Measurements from ENCODE around the gene SRD5A3.

DNA sequence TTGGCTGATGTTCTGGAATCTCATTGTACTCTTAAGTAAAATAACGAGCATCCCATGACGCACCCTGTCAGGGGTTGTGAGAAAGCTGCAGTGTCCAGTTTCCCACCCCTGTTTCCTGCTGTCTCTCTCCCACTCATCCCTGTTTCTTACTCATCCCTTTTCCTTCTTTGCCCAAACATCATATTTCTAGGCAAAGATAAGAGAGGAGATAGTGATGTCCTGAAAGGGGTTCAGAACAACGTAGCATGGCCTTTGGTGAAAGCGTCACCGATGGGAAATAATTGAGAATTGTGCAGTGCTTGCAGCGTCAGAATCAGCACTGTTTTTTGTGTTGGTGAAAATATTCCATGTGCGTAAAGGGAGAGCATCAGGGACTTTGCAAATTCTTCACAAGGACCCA lies 26.2 kb downstream of the SRD5A3 start:
- no peak for TF ChIP-seq POLR2A (IDR thresholded peaks at IDR 0.05)
- TF ChIP-seq, protein P1, sequence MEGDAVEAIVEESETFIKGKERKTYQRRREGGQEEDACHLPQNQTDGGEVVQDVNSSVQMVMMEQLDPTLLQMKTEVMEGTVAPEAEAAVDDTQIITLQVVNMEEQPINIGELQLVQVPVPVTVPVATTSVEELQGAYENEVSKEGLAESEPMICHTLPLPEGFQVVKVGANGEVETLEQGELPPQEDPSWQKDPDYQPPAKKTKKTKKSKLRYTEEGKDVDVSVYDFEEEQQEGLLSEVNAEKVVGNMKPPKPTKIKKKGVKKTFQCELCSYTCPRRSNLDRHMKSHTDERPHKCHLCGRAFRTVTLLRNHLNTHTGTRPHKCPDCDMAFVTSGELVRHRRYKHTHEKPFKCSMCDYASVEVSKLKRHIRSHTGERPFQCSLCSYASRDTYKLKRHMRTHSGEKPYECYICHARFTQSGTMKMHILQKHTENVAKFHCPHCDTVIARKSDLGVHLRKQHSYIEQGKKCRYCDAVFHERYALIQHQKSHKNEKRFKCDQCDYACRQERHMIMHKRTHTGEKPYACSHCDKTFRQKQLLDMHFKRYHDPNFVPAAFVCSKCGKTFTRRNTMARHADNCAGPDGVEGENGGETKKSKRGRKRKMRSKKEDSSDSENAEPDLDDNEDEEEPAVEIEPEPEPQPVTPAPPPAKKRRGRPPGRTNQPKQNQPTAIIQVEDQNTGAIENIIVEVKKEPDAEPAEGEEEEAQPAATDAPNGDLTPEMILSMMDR (IDR thresholded peaks at IDR 0.05) = no peak
- no peak for TF ChIP-seq EP300 (IDR thresholded peaks at IDR 0.05)
- TF ChIP-seq POLR2AphosphoS5 (IDR thresholded peaks at IDR 0.05) = no peak

Data from stomach (tissue), 4 donors.